Body of pancreas (tissue), 4 donors: ENCODE measurements around the gene IL21. TPM values are rescaled to one million over a fixed set of nuclear protein-coding genes. Genes with fewer than 3 reads are reported as not detected.
A peak's percentile ranks its signal among the peaks of the same experiment; 100 is the strongest.

ENCODE experiments used
- ATAC-seq: fragments of 150-250 bp; one replicate; pipeline ENCODE4 v1.9.1; 2016
- DNase-seq, 4 donors: peaks; one replicate each; pipeline ENCODE4 v3.0.0-alpha.2; 2019
- H3K27ac ChIP-seq, 4 donors: fragments of 200-600 bp; sonication (generic); 1 replicate in 3 of 4; 2 replicates in 1 of 4; pipeline versions ENCODE4 v1.5.1 to v1.6.1; 2016 to 2019; ENCODE audit warnings: mild to moderate bottlenecking in 1 of 4, mixed read lengths in 1 of 4, moderate library complexity in 1 of 4
- H3K27me3 ChIP-seq, 2 donors: fragments of 200-600 bp; sonication (generic); one replicate each; pipeline ENCODE4 v1.6.0; 2016; ENCODE audit warnings: mild to moderate bottlenecking in 1 of 2
- H3K36me3 ChIP-seq, 2 donors: fragments of 200-600 bp; sonication (generic); replicated peaks in 1 of 2; 2 replicates each; pipeline ENCODE4 v1.5.1; 2016; ENCODE audit warnings: low read depth in 2 of 2; ENCODE audit not compliant: insufficient read depth in 1 of 2
- H3K4me1 ChIP-seq: fragments of 200-600 bp; sonication (generic); one replicate; pipeline ENCODE4 v1.6.0; 2016
- H3K4me3 ChIP-seq, 2 donors: fragments of 200-600 bp; sonication (generic); 1 replicate in 1 of 2; 2 replicates in 1 of 2; pipeline ENCODE4 v1.5.1; 2016 to 2019
- H3K9me3 ChIP-seq, 3 donors: fragments of 200-600 bp; sonication (generic); 1 replicate in 2 of 3; 2 replicates in 1 of 3; pipeline ENCODE4 v1.5.1; 2016
- POLR2A ChIP-seq, 3 donors: fragments of 450-650 bp; IDR thresholded peaks; one replicate each; pipeline ENCODE4 v1.6.1; 2016; ENCODE audit warnings: antibody characterized with exemption in 3 of 3, mild to moderate bottlenecking in 2 of 3
- WGBS, 2 donors: methylation state at CpG; one replicate each; pipeline ENCODE4 v1.1.5; 2017; 5-methylcytosine and 5-hydroxymethylcytosine counted together
- intact Hi-C: fragments of 100-400 bp; cut with DNase I; formaldehyde crosslinking; loops from one replicate; pipeline ENCODE4 v1.15.1; 2023
- total RNA-seq, 2 donors: library from RNA; depleted of rRNA; stranded (reverse); fragments of >200 nt; gene quantifications; one replicate each; pipeline ENCODE4 v1.1.0, GENCODE V29; 2016
- TF ChIP-seq, protein P1 (sequence below), 7 experiments: fragments of 450-650 bp in 4 of 7; fragments of 200-600 bp in 3 of 7; sonication (generic) in 3 of 7; IDR thresholded peaks; one replicate each; pipeline ENCODE4 v1.5.1; 2016 to 2019; ENCODE audit warnings: antibody characterized with exemption in 7 of 7

Gene IL21
- total RNA-seq, result not detected

DNA sequence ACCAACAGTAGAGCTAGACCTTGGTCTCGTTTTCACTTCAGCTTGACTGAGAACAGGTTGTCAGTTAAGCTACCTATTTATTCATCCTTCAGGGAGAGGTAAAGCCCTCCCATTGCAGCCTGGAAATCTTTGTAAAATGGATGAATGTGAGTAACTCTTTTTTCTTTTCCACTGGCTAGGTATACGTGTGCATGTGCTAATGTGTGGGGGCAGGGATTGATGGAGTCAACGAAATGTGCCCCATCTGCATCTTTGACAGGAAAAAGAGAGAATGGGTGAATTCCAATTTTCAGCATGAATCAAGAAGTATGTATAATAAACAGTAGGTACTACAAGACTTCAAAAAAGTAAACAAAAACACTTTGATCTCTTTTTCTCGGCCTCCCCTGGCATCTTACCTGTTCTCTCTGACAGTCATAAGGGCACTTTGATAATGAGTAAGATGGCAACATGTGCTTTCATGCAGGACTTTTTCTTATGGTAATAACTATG, at the start of gene IL21:
Gene IL21 (minus strand): TSS at position 51 of the 492 bp plus-strand sequence. CDS start 55 bp downstream, outside the sequence.
- H3K27ac ChIP-seq, result no peak within 1 kb of the TSS
- no peak for TF ChIP-seq POLR2A (IDR thresholded peaks at IDR 0.05)
- TF ChIP-seq, protein P1, sequence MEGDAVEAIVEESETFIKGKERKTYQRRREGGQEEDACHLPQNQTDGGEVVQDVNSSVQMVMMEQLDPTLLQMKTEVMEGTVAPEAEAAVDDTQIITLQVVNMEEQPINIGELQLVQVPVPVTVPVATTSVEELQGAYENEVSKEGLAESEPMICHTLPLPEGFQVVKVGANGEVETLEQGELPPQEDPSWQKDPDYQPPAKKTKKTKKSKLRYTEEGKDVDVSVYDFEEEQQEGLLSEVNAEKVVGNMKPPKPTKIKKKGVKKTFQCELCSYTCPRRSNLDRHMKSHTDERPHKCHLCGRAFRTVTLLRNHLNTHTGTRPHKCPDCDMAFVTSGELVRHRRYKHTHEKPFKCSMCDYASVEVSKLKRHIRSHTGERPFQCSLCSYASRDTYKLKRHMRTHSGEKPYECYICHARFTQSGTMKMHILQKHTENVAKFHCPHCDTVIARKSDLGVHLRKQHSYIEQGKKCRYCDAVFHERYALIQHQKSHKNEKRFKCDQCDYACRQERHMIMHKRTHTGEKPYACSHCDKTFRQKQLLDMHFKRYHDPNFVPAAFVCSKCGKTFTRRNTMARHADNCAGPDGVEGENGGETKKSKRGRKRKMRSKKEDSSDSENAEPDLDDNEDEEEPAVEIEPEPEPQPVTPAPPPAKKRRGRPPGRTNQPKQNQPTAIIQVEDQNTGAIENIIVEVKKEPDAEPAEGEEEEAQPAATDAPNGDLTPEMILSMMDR (IDR thresholded peaks at IDR 0.05), result no peak
- H3K36me3 ChIP-seq, result no peaks in the 10 kb centered on the region
- intact Hi-C loops, result no loop called here
- DNase-seq (no peak), ATAC-seq (no peak)
- 39 to 42% methylated on average over 4 of the region's 4 CpGs for WGBS, 2 donors
- no peaks in the 10 kb centered on the region for H3K4me1 ChIP-seq
- no peak within 1 kb of the TSS for H3K4me3 ChIP-seq
- H3K9me3 ChIP-seq, result no peaks in the 10 kb centered on the region
- H3K27me3 ChIP-seq, result no peaks in the 10 kb centered on the region

DNA sequence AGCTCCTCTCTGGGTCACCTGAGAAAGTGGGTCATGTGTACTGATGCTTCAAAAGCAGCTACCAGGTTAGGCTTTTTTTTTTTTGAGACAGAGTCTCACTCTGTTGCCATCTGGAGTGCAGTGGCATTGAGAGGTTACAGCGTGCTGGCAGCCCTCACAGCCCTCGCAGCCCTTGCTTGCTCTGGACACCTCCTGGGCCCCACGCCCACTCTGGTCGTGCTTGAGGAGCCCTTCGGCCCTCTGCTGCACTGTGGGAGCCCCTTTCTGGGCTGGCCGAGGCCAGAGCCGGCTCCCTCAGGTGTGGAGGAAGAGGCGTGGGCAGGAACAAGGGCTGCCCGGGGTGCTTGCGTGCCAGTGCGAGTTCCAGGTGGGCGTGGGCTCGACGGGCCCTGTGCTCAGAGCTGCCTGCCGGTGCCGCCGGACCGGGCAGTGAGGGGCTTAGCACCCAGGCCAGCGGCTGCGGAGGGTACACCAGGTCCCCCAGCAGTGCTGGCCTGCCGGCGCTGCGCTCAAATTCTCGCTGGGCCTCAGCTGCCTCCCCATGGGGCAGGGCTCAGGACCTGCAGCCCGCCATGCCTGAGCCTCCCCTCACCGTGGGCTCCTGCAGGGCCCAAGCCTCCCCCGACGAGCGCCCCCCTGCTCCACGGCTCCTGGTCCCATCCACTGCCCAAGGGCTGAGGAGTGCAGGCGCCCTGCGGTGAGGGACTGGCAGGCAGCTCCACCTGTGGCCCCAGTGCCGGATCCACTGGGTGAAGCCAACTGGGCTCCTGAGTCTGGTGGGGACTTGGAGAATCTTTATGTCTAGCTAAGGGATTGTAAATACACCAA, 49.3 kb upstream of the IL21 start:
- TF ChIP-seq, protein P1 (IDR thresholded peaks at IDR 0.05), result no peak
- TF ChIP-seq POLR2A (IDR thresholded peaks at IDR 0.05), result no peak
- no peak for ATAC-seq

DNA sequence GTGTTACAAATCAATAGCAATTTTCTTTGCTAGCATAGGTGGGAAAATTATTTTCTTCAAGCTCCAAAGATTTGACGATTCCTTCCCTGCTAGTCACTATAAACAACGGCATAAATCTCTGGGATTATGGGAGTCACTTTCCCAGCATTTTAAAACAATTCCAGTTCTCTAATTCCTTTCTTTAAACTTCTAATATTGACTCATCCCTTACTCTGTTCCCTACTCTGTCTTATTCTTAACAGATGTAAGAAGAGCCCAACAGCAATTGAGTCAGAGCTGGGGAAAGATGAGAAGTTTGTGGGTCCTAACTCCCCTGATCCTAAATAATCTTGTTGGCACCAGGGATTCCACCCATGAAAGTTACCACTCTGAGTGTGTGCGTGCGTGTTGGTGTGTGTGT, 47.4 kb upstream of the IL21 start:
- TF ChIP-seq, protein P1 (IDR thresholded peaks at IDR 0.05), result no peak
- TF ChIP-seq POLR2A (IDR thresholded peaks at IDR 0.05), result no peak
- H3K27me3 ChIP-seq, result no peaks in the 10 kb centered on the region
- ATAC-seq, result no peak
- H3K4me1 ChIP-seq, result no peaks in the 10 kb centered on the region
- no peaks in the 10 kb centered on the region for H3K36me3 ChIP-seq
- no peaks in the 10 kb centered on the region for H3K9me3 ChIP-seq
- no peak for DNase-seq
- 74 to 76% methylated on average over 4 of the region's 4 CpGs for WGBS, 2 donors
- H3K4me3 ChIP-seq, result no peak overlapping the region
- H3K27ac ChIP-seq, result no peak overlapping the region
- intact Hi-C loops, result no loop called here

More for the DNA sequence above, 49.3 kb upstream of the IL21 start:
- Histone ChIP-seq H3K27ac (no peak overlapping the region), H3K27me3 (no peaks in the 10 kb centered on the region), H3K4me3 (no peak overlapping the region), H3K36me3 (no peaks in the 10 kb centered on the region), H3K9me3 (no peaks in the 10 kb centered on the region), H3K4me1 (no peaks in the 10 kb centered on the region)
- intact Hi-C loops, result no loop called here
- WGBS, 2 donors, result 86 to 88% methylated on average over 1 to 16 of the region's 33 CpGs
- no peak for DNase-seq

DNA sequence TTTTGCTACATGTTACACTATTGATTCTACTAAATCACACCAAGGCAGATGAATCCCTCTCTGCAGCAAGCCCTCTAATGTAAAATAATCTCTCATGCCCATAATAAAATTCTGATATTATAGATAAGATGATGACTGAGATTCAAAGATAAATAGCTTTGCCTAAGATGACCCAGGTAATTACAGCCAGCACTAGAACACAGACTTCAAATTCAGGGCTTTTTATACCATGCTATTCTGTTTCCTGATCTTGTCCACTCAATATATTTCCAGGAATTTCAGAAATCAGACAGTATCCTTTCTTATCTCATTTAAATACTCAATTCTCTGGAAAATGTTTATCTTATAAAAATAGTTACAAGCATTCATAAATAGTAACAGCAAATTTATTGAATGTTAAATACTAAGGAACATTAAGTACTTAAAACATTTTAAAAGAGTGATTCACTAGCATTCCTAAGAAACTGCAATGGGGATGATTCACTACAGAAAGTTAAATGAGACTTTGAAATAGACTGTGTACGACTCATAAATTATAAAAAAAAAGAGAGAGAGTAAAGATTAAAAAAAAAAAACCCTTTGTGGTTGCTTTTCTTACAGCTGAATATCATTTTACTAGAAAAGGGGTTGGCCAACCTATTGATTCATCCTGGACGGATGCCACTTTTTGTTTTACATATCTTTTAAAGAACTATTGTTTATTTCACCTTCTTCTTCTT, 45.8 kb upstream of the IL21 start:
- 16 to 20% methylated on average over 2 of the region's 2 CpGs for WGBS, 2 donors
- ATAC-seq, result peak; percentile 15
- no peak overlapping the region for H3K27ac ChIP-seq

More for the DNA sequence above, 45.8 kb upstream of the IL21 start:
- TF ChIP-seq, protein P1 (IDR thresholded peaks at IDR 0.05), result no peak
- no peak for TF ChIP-seq POLR2A (IDR thresholded peaks at IDR 0.05)
- Histone ChIP-seq H3K27me3 (no peaks in the 10 kb centered on the region), H3K4me3 (no peak overlapping the region), H3K36me3 (no peaks in the 10 kb centered on the region), H3K4me1 (no peaks in the 10 kb centered on the region), H3K9me3 (no peaks in the 10 kb centered on the region)
- intact Hi-C loops, result no loop called here
- no peak for DNase-seq
